H9 (cell line): ENCODE measurements around the gene DPH3. TPM values are rescaled to one million over a fixed set of nuclear protein-coding genes. Genes with fewer than 3 reads are reported as not detected.

Experiments
- DNase-seq: peaks from one replicate; pipeline ENCODE4 v3.0.0-alpha.2; 2017
- H2AFZ ChIP-seq: one replicate; pipeline ENCODE4 v1.6.1; 2013; ENCODE audit warnings: mild to moderate bottlenecking, low read length, control low read depth, moderate library complexity
- H2AK5ac ChIP-seq: 2 replicates; pipeline ENCODE4 v1.6.1; 2013; ENCODE audit warnings: low read length, control low read depth, mixed read lengths; ENCODE audit not compliant: insufficient read length
- H2BK120ac ChIP-seq: one replicate; pipeline ENCODE4 v1.6.1; 2013; ENCODE audit warnings: low read depth, mild to moderate bottlenecking, low read length, control low read depth, inconsistent platforms; ENCODE audit not compliant: poor library complexity, severe bottlenecking
- H2BK12ac ChIP-seq: 2 replicates; pipeline ENCODE4 v1.6.1; 2013; ENCODE audit warnings: low read length, control low read depth, mixed read lengths, low read depth; ENCODE audit not compliant: insufficient read length
- H2BK15ac ChIP-seq: 2 replicates; pipeline ENCODE4 v1.6.1; 2013; ENCODE audit warnings: low read depth, low read length, control low read depth
- H2BK20ac ChIP-seq: one replicate; pipeline ENCODE4 v1.6.1; 2013; ENCODE audit warnings: low read depth, mild to moderate bottlenecking, low read length, control low read depth, inconsistent platforms; ENCODE audit not compliant: poor library complexity, severe bottlenecking
- H2BK5ac ChIP-seq: 2 replicates; pipeline ENCODE4 v1.6.1; 2013; ENCODE audit warnings: low read length, control low read depth, mixed read lengths; ENCODE audit not compliant: insufficient read length
- H3K14ac ChIP-seq: 2 replicates; pipeline ENCODE4 v1.6.1; 2013; ENCODE audit warnings: low read length, control low read depth; ENCODE audit not compliant: insufficient read depth
- H3K18ac ChIP-seq: 2 replicates; pipeline ENCODE4 v1.6.1; 2013; ENCODE audit warnings: low read depth, mild to moderate bottlenecking, mixed read lengths, low read length, control low read depth; ENCODE audit not compliant: insufficient read length
- H3K23ac ChIP-seq: 2 replicates; pipeline ENCODE4 v1.6.1; 2013; ENCODE audit warnings: low read length, control low read depth, mixed read lengths, low read depth; ENCODE audit not compliant: insufficient read length
- H3K23me2 ChIP-seq: 2 replicates; pipeline ENCODE4 v1.6.1; 2013; ENCODE audit warnings: low read depth, mild to moderate bottlenecking, mixed read lengths, low read length, control low read depth; ENCODE audit not compliant: insufficient read length, poor library complexity, severe bottlenecking
- H3K27ac ChIP-seq: 2 replicates; pipeline ENCODE4 v1.5.1; 2013; ENCODE audit warnings: low read length, control low read depth, mixed read lengths, low read depth; ENCODE audit not compliant: insufficient read length
- H3K27me3 ChIP-seq: 2 replicates; pipeline ENCODE4 v1.6.1; 2013; ENCODE audit warnings: low read length, control low read depth, inconsistent platforms; ENCODE audit not compliant: insufficient read depth
- H3K4ac ChIP-seq: 2 replicates; pipeline ENCODE4 v1.6.1; 2013; ENCODE audit warnings: low read depth, mild to moderate bottlenecking, control low read depth, inconsistent platforms, low read length, moderate library complexity
- H3K4me1 ChIP-seq: 2 replicates; pipeline ENCODE4 v1.6.1; 2013; ENCODE audit warnings: low read length, control low read depth, inconsistent platforms; ENCODE audit not compliant: insufficient read depth
- H3K4me2 ChIP-seq: 2 replicates; pipeline ENCODE4 v1.6.1; 2013; ENCODE audit warnings: low read length, control low read depth, mixed read lengths; ENCODE audit not compliant: insufficient read length, insufficient read depth
- H3K56ac ChIP-seq: 2 replicates; pipeline ENCODE4 v1.6.1; 2013; ENCODE audit warnings: low read depth, mild to moderate bottlenecking, mixed read lengths, low read length, control low read depth; ENCODE audit not compliant: insufficient read length
- H3K79me1 ChIP-seq: 2 replicates; pipeline ENCODE4 v1.6.1; 2013; ENCODE audit warnings: low read depth, mild to moderate bottlenecking, moderate library complexity, low read length, control low read depth, inconsistent platforms; ENCODE audit not compliant: insufficient read depth, poor library complexity, severe bottlenecking
- H3K79me2 ChIP-seq: 2 replicates; pipeline ENCODE4 v1.6.1; 2013; ENCODE audit warnings: low read length, control low read depth, inconsistent platforms; ENCODE audit not compliant: insufficient read depth
- H3K9ac ChIP-seq: 2 replicates; pipeline ENCODE4 v1.6.1; 2013; ENCODE audit warnings: low read length, control low read depth, mixed read lengths; ENCODE audit not compliant: insufficient read length; ENCODE audit errors: extremely low read depth
- H3K9me3 ChIP-seq: one replicate; pipeline ENCODE4 v1.6.1; 2013; ENCODE audit warnings: low read depth, low read length, inconsistent platforms; ENCODE audit not compliant: control insufficient read depth
- H3T11ph ChIP-seq: one replicate; pipeline ENCODE4 v1.6.1; 2013; ENCODE audit warnings: mild to moderate bottlenecking, low read length, control low read depth, inconsistent platforms
- H4K20me1 ChIP-seq: one replicate; pipeline ENCODE4 v1.6.1; 2013; ENCODE audit not compliant: control insufficient read depth, insufficient read length, insufficient read depth
- H4K5ac ChIP-seq: 2 replicates; pipeline ENCODE4 v1.6.1; 2013; ENCODE audit warnings: low read depth, mild to moderate bottlenecking, mixed read lengths, low read length, control low read depth; ENCODE audit not compliant: insufficient read length
- H4K8ac ChIP-seq: replicated peaks from 2 replicates; pipeline ENCODE4 v1.6.1; 2013; ENCODE audit warnings: low read length, control low read depth, mixed read lengths, low read depth; ENCODE audit not compliant: insufficient read length
- H4K91ac ChIP-seq: 2 replicates; pipeline ENCODE4 v1.6.1; 2013; ENCODE audit warnings: low read depth, mild to moderate bottlenecking, moderate library complexity, mixed read lengths, low read length, control low read depth; ENCODE audit not compliant: insufficient read length
- H3K27ac Mint-ChIP-seq, 3 experiments: 2 replicates in 2 of 3; 3 replicates in 1 of 3; pipeline ENCODE4 v1.8.0; 2020 to 2021; ENCODE audit warnings: mixed read lengths in 3 of 3, mild to moderate bottlenecking in 1 of 3, moderate library complexity in 1 of 3
- H3K27me3 Mint-ChIP-seq: 2 replicates; pipeline ENCODE4 v1.8.0; 2021; ENCODE audit warnings: low read depth, mild to moderate bottlenecking, moderate library complexity, mixed read lengths
- H3K36me3 Mint-ChIP-seq, 3 experiments: 2 replicates in 2 of 3; 3 replicates in 1 of 3; pipeline ENCODE4 v1.8.0; 2020 to 2021; ENCODE audit warnings: low read depth in 3 of 3, mixed read lengths in 3 of 3; ENCODE audit not compliant: insufficient read depth in 1 of 3
- H3K4me1 Mint-ChIP-seq, 2 experiments: 2 replicates each; pipeline ENCODE4 v1.8.0; 2020; ENCODE audit warnings: mixed read lengths in 2 of 2
- H3K4me3 Mint-ChIP-seq, 2 experiments: 2 replicates in 1 of 2; 3 replicates in 1 of 2; pipeline ENCODE4 v1.8.0; 2020 to 2021; ENCODE audit warnings: mild to moderate bottlenecking in 2 of 2, mixed read lengths in 2 of 2, moderate library complexity in 1 of 2
- H3K9me3 Mint-ChIP-seq, 2 experiments: 2 replicates in 1 of 2; 3 replicates in 1 of 2; pipeline ENCODE4 v1.8.0; 2020; ENCODE audit warnings: mild to moderate bottlenecking in 2 of 2, mixed read lengths in 2 of 2, moderate library complexity in 1 of 2
- CTCF ChIP-seq: fragments of 200-600 bp; sonication (generic); conservative IDR thresholded peaks from 3 replicates; pipeline ENCODE4 v1.8.0; 2021; ENCODE audit warnings: antibody characterized with exemption, mild to moderate bottlenecking
- WGBS: extraction: QIAGEN DNeasy Blood & Tissue Kit; methylation state at CpG from one replicate; pipeline ENCODE4 v1.1.7; 2013; ENCODE audit warnings: missing lambda C conversion rate, low lambda C conversion rate, mixed read lengths; ENCODE audit not compliant: insufficient read length; ENCODE audit errors: extremely low coverage; 5-methylcytosine and 5-hydroxymethylcytosine counted together
- total RNA-seq: library from RNA; stranded (reverse); gene quantifications from 2 replicates; pipeline ENCODE4 v1.2.1, GENCODE V29; 2021

DPH3 gene
- total RNA-seq, 1 experiment from 2014 or later = 36.2 TPM

- WGBS = no CpG with 5 or more reads among the region's 3 CpGs
- no peaks in the 10 kb centered on the region for H3K9me3 Mint-ChIP-seq
- peaks cover 3 to 7% (median 7%) of the 10 kb centered on the region in 3 experiments; a peak in 4 of 7 replicates for H3K36me3 Mint-ChIP-seq
Observed at GRCh38 chr3:16255326-16255725, 9.4 kb downstream of the DPH3 start.

More at GRCh38 chr3:16255326-16255725, 9.4 kb downstream of the DPH3 start:
- H3K4me2 ChIP-seq = no peak overlapping the region
- no peaks in the 10 kb centered on the region for H3K79me2 ChIP-seq
- no peak overlapping the region for H4K5ac ChIP-seq
- no peak overlapping the region for H3K18ac ChIP-seq
- Mint-ChIP-seq H3K27ac (no peak overlapping the region; a peak in 2 of 7 replicates), H3K4me3 (no peak overlapping the region), H3K4me1 (no peaks in the 10 kb centered on the region), H3K27me3 (no peaks in the 10 kb centered on the region; the same call in 1 of the 2 replicates)
- H3K27me3 ChIP-seq = no peaks in the 10 kb centered on the region
- H3K4me1 ChIP-seq = no peaks in the 10 kb centered on the region
- no peak overlapping the region for H2BK20ac ChIP-seq
- H3K56ac ChIP-seq = no peak overlapping the region
- no peak overlapping the region for H4K8ac ChIP-seq
- no peak for DNase-seq
- no peak overlapping the region for H2AK5ac ChIP-seq
- no peaks in the 10 kb centered on the region for H3K9me3 ChIP-seq
- H3T11ph ChIP-seq = no peak overlapping the region
- no peak overlapping the region for H2BK120ac ChIP-seq
- no peaks in the 10 kb centered on the region for H4K20me1 ChIP-seq
- H3K9ac ChIP-seq = no peak overlapping the region
- H2AFZ ChIP-seq = no peak overlapping the region
- H3K23ac ChIP-seq = no peak overlapping the region
- no peak overlapping the region for H2BK5ac ChIP-seq
- no peak overlapping the region for H3K14ac ChIP-seq
- TF ChIP-seq CTCF = no peak
- no peak overlapping the region for H3K27ac ChIP-seq
- H3K23me2 ChIP-seq = no peaks in the 10 kb centered on the region
- H4K91ac ChIP-seq = no peak overlapping the region
- no peaks in the 10 kb centered on the region for H3K79me1 ChIP-seq
- no peak overlapping the region for H3K4ac ChIP-seq
- H2BK15ac ChIP-seq = no peak overlapping the region
- H2BK12ac ChIP-seq = no peak overlapping the region
